ENCODE data around the gene BBIP1. TPM values are rescaled to one million over a fixed set of nuclear protein-coding genes. Genes with fewer than 3 reads are reported as not detected.
A peak's percentile ranks its signal among the peaks of the same experiment; 100 is the strongest.

The BBIP1 gene
- total and polyA plus RNA-seq, 10 of the 15 experiments (the other 5 are each of a cell fraction or from before 2014, with no cell fraction given): 13.8 to 40.8 (median 31.3) TPM

- TF ChIP-seq MAX (IDR thresholded peaks at IDR 0.05; ENCODE audit: low read depth, low read length) (no peak; the same call in none of the 2 replicates), MTA2 (IDR thresholded peaks at IDR 0.05; ENCODE audit: low read depth) (0 out of 2 replicates have a peak, but pooled peaks have one; percentile 19), BCL11A (IDR thresholded peaks at IDR 0.05; ENCODE audit: low read depth, low read length) (no peak), POU2F2 (IDR thresholded peaks at IDR 0.05; ENCODE audit: borderline replicate concordance, low read depth, low read length) (peak; percentile 67; the same call in 2 of the 3 replicates), RB1 (IDR thresholded peaks at IDR 0.05; ENCODE audit: borderline replicate concordance) (no peak), NBN (IDR thresholded peaks at IDR 0.05) (peak; percentile 57; the same call in 1 of the 2 replicates), RFX5 (IDR thresholded peaks at IDR 0.05; ENCODE audit: low read depth, low read length) (peak; percentile 97), CHD1 (IDR thresholded peaks at IDR 0.05; ENCODE audit: low read depth, low read length) (0 out of 2 replicates have a peak, but pooled peaks have one; percentile 13), SMAD5 (IDR thresholded peaks at IDR 0.05; ENCODE audit: low read depth) (peak; percentile 82), CEBPZ (IDR thresholded peaks at IDR 0.05; ENCODE audit: low read depth, low read length) (no peak), BCL3 (IDR thresholded peaks at IDR 0.05; ENCODE audit: borderline replicate concordance, insufficient read depth, low read depth, low read length, poor library complexity, severe bottlenecking) (no peak), NRF1 (conservative IDR thresholded peaks at IDR 0.05; ENCODE audit: low read depth, low read length) (peak; percentile 59), EZH2 (IDR thresholded peaks at IDR 0.05; ENCODE audit: borderline replicate concordance, control insufficient read depth, low read depth, low read length) (no peak), PAX8 (IDR thresholded peaks at IDR 0.05) (no peak), PRDM15 (CRISPR knock-in tag; IDR thresholded peaks at IDR 0.05) (no peak), MEF2B (IDR thresholded peaks at IDR 0.05; ENCODE audit: partially characterized antibody, poor library complexity, severe bottlenecking) (no peak), SRF (IDR thresholded peaks at IDR 0.05; ENCODE audit: low read depth in 2 of 2, low read length in 2 of 2) (no peak)
These were observed 47.5 kb downstream of the BBIP1 start, which contains the start of gene PDCD4 (continued) for GRCh38 chr10:110871298-110872084.

Measured in GM12878 (cell line).